ENCODE measurements around the gene TMEM201.

DNA sequence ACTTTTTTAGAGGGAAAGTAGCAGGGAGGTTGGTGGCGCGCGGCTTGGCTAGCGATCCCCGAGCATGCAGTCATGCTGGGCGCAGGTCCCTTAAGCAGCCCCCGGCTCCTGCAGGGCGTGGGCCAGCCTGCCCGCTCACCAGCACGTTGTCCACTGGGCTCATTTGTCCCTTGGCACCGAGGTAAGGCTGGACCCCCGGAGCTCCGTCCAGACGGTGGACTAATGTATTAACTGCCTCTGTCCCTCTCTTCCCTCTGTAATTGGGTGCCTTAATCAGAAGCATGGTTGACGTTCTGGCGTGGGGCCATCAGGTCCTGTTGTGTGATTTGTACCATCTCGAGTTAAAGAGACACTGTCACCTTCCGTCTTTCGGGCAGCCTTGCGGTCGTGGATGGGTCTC lies 17.7 kb downstream of the TMEM201 start:
- TF ChIP-seq, protein P1, sequence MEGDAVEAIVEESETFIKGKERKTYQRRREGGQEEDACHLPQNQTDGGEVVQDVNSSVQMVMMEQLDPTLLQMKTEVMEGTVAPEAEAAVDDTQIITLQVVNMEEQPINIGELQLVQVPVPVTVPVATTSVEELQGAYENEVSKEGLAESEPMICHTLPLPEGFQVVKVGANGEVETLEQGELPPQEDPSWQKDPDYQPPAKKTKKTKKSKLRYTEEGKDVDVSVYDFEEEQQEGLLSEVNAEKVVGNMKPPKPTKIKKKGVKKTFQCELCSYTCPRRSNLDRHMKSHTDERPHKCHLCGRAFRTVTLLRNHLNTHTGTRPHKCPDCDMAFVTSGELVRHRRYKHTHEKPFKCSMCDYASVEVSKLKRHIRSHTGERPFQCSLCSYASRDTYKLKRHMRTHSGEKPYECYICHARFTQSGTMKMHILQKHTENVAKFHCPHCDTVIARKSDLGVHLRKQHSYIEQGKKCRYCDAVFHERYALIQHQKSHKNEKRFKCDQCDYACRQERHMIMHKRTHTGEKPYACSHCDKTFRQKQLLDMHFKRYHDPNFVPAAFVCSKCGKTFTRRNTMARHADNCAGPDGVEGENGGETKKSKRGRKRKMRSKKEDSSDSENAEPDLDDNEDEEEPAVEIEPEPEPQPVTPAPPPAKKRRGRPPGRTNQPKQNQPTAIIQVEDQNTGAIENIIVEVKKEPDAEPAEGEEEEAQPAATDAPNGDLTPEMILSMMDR (conservative IDR thresholded peaks at IDR 0.05; ENCODE audit: low read length), result no peak
- no peak for TF ChIP-seq EZH2phosphoT487 (IDR thresholded peaks at IDR 0.05; ENCODE audit: borderline replicate concordance, low read depth, low read length)

Measured in OCI-LY7 (cell line).